WTC11 (cell line): Measurements from ENCODE around the gene SEMG2. TPM values are rescaled to one million over a fixed set of nuclear protein-coding genes. Genes with fewer than 3 reads are reported as not detected.

Source experiments
- ATAC-seq: fragments of 200-7000 bp; cut with Tn5 transposase; 2 replicates; pipeline ENCODE4 v1.10.0; 2021; ENCODE audit warnings: mild to moderate bottlenecking, moderate library complexity
- CTCF ChIA-PET: fragments of 300-600 bp; sonication (Branson Sonifier 250); formaldehyde crosslinking; loops from one replicate; lab custom pipeline; 2021; ENCODE audit warnings: antibody characterized with exemption; lab: Charles Lee
- POLR2A ChIA-PET: fragments of 350-600 bp; sonication (Branson Sonifier 250); formaldehyde crosslinking; loops from one replicate; lab custom pipeline; 2021; ENCODE audit warnings: antibody characterized with exemption; lab: Charles Lee
- DNase-seq: peaks from one replicate; pipeline ENCODE4 v3.0.0; 2021; ENCODE audit warnings: low spot score
- H3K27ac Mint-ChIP-seq: 2 replicates; pipeline ENCODE4 v1.8.0; 2021; ENCODE audit warnings: mixed read lengths
- H3K27me3 Mint-ChIP-seq: 2 replicates; pipeline ENCODE4 v1.8.0; 2021; ENCODE audit warnings: low read depth, mild to moderate bottlenecking, moderate library complexity, mixed read lengths
- H3K36me3 Mint-ChIP-seq: 2 replicates; pipeline ENCODE4 v1.8.0; 2021; ENCODE audit warnings: mixed read lengths
- H3K4me1 Mint-ChIP-seq: 2 replicates; pipeline ENCODE4 v1.8.0; 2022; ENCODE audit warnings: mixed read lengths
- H3K4me3 Mint-ChIP-seq: 2 replicates; pipeline ENCODE4 v1.8.0; 2021; ENCODE audit warnings: mild to moderate bottlenecking, moderate library complexity, mixed read lengths
- H3K9me3 Mint-ChIP-seq: 2 replicates; pipeline ENCODE4 v1.8.0; 2021; ENCODE audit warnings: mixed read lengths
- CREB1 ChIP-seq: sonication (generic); formaldehyde crosslinking; IDR thresholded peaks from 2 replicates; pipeline ENCODE4 v1.8.0; 2023; ENCODE audit warnings: mild to moderate bottlenecking, missing genetic modification reagents
- CREM ChIP-seq: sonication (generic); formaldehyde crosslinking; IDR thresholded peaks from 2 replicates; pipeline ENCODE4 v1.8.1; 2022; ENCODE audit warnings: mild to moderate bottlenecking, missing genetic modification reagents, moderate library complexity
- FOXP1 ChIP-seq: sonication (generic); formaldehyde crosslinking; IDR thresholded peaks from 2 replicates; pipeline ENCODE4 v1.8.0; 2022; ENCODE audit warnings: missing genetic modification reagents, mild to moderate bottlenecking, moderate library complexity, borderline replicate concordance
- JAZF1 ChIP-seq: fragments of 250-450 bp; sonication (Bioruptor Pico); IDR thresholded peaks from 2 replicates; pipeline ENCODE4 v1.9.0; 2021; ENCODE audit warnings: moderate library complexity, mild to moderate bottlenecking, inconsistent platforms
- MXD4 ChIP-seq: fragments of 250-450 bp; sonication (Bioruptor Pico); IDR thresholded peaks from 2 replicates; pipeline ENCODE4 v1.8.0; 2021; ENCODE audit warnings: mild to moderate bottlenecking, moderate library complexity, borderline replicate concordance
- MYBL2 ChIP-seq: sonication (generic); formaldehyde crosslinking; IDR thresholded peaks from 2 replicates; pipeline ENCODE4 v1.8.1; 2023; ENCODE audit warnings: mild to moderate bottlenecking, moderate library complexity, missing genetic modification reagents
- NFYB ChIP-seq: sonication (generic); formaldehyde crosslinking; conservative IDR thresholded peaks from 2 replicates; pipeline ENCODE4 v1.8.0; 2022; ENCODE audit warnings: low read depth, missing genetic modification reagents
- TCF7 ChIP-seq: sonication (generic); formaldehyde crosslinking; IDR thresholded peaks from 2 replicates; pipeline ENCODE4 v1.8.0; 2022; ENCODE audit warnings: mild to moderate bottlenecking, low read depth, missing genetic modification reagents, moderate library complexity
- TEAD4 ChIP-seq: sonication (generic); formaldehyde crosslinking; IDR thresholded peaks from 2 replicates; pipeline ENCODE4 v1.8.0; 2022; ENCODE audit warnings: mild to moderate bottlenecking, missing genetic modification reagents
- TP53 ChIP-seq: sonication (generic); formaldehyde crosslinking; IDR thresholded peaks from 2 replicates; pipeline ENCODE4 v1.8.1; 2023; ENCODE audit warnings: mild to moderate bottlenecking, missing genetic modification reagents
- ZNF121 ChIP-seq: sonication (generic); formaldehyde crosslinking; IDR thresholded peaks from 2 replicates; pipeline ENCODE4 v1.8.0; 2023; ENCODE audit warnings: missing genetic modification reagents
- total RNA-seq: library from RNA; stranded (reverse); gene quantifications from 3 replicates; pipeline ENCODE4 v1.2.3, GENCODE V29; 2021
- TF ChIP-seq, protein P1 (sequence below): fragments of 250-450 bp; sonication (Bioruptor Pico); IDR thresholded peaks from 2 replicates; pipeline ENCODE4 v1.9.0; 2021; ENCODE audit warnings: mild to moderate bottlenecking
- TF ChIP-seq, protein P2 (sequence below): sonication (generic); formaldehyde crosslinking; IDR thresholded peaks from 2 replicates; pipeline ENCODE4 v1.8.1; 2023; ENCODE audit warnings: mild to moderate bottlenecking, moderate library complexity, missing genetic modification reagents
- TF ChIP-seq, protein P3 (sequence below): sonication (generic); formaldehyde crosslinking; IDR thresholded peaks from 2 replicates; pipeline ENCODE4 v1.8.0; 2022; ENCODE audit warnings: mild to moderate bottlenecking, missing genetic modification reagents
- TF ChIP-seq, protein P4 (sequence below): sonication (generic); formaldehyde crosslinking; IDR thresholded peaks from 2 replicates; pipeline ENCODE4 v1.8.1; 2023; ENCODE audit warnings: mild to moderate bottlenecking, missing genetic modification reagents, moderate library complexity
- TF ChIP-seq, protein P5 (sequence below): sonication (generic); formaldehyde crosslinking; IDR thresholded peaks from 2 replicates; pipeline ENCODE4 v1.8.0; 2023; ENCODE audit warnings: mild to moderate bottlenecking, missing genetic modification reagents
- TF ChIP-seq, protein P6 (sequence below): sonication (generic); formaldehyde crosslinking; IDR thresholded peaks from 2 replicates; pipeline ENCODE4 v1.8.0; 2022; ENCODE audit warnings: mild to moderate bottlenecking, missing genetic modification reagents

SEMG2 gene
- total RNA-seq, 1 experiment from 2014 or later = not detected

DNA sequence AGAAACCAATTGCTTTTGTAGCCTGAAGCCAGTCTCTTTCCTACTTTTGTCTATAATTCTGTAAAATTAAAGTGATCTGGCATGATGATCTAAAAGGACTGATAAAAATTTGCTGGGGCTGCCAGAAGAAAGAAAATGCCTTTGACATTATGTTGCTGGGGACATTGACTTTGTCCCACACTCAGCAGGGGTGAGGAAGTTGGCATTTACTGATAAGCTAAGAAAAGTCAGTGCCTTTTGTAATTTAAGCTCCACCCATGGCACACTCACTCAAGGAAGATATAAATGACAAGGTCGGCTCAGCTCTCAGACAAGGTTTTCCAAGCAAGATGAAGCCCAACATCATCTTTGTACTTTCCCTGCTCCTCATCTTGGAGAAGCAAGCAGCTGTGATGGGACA lies 14.4 kb upstream of the SEMG2 start, which contains the start of gene SEMG1 (continued):
- TF ChIP-seq FOXP1 (CRISPR knock-in tag) = no peak
- TF ChIP-seq TCF7 (CRISPR knock-in tag) = no peak
- TF ChIP-seq TP53 (CRISPR knock-in tag) = no peak
- no peak for TF ChIP-seq CREB1
- no peak for TF ChIP-seq CREM (CRISPR knock-in tag)
- TF ChIP-seq, protein P1, sequence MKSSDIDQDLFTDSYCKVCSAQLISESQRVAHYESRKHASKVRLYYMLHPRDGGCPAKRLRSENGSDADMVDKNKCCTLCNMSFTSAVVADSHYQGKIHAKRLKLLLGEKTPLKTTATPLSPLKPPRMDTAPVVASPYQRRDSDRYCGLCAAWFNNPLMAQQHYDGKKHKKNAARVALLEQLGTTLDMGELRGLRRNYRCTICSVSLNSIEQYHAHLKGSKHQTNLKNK (CRISPR knock-in tag) = no peak
- no peak for TF ChIP-seq JAZF1 (CRISPR knock-in tag)
- no peak for TF ChIP-seq NFYB (CRISPR knock-in tag)
- TF ChIP-seq MYBL2 (CRISPR knock-in tag) = no peak
- TF ChIP-seq ZNF121 (CRISPR knock-in tag) = no peak
- TF ChIP-seq TEAD4 (CRISPR knock-in tag) = no peak
- TF ChIP-seq, protein P2, sequence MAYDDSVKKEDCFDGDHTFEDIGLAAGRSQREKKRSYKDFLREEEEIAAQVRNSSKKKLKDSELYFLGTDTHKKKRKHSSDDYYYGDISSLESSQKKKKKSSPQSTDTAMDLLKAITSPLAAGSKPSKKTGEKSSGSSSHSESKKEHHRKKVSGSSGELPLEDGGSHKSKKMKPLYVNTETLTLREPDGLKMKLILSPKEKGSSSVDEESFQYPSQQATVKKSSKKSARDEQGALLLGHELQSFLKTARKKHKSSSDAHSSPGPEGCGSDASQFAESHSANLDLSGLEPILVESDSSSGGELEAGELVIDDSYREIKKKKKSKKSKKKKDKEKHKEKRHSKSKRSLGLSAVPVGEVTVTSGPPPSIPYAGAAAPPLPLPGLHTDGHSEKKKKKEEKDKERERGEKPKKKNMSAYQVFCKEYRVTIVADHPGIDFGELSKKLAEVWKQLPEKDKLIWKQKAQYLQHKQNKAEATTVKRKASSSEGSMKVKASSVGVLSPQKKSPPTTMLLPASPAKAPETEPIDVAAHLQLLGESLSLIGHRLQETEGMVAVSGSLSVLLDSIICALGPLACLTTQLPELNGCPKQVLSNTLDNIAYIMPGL (CRISPR knock-in tag) = no peak
- TF ChIP-seq, protein P3, sequence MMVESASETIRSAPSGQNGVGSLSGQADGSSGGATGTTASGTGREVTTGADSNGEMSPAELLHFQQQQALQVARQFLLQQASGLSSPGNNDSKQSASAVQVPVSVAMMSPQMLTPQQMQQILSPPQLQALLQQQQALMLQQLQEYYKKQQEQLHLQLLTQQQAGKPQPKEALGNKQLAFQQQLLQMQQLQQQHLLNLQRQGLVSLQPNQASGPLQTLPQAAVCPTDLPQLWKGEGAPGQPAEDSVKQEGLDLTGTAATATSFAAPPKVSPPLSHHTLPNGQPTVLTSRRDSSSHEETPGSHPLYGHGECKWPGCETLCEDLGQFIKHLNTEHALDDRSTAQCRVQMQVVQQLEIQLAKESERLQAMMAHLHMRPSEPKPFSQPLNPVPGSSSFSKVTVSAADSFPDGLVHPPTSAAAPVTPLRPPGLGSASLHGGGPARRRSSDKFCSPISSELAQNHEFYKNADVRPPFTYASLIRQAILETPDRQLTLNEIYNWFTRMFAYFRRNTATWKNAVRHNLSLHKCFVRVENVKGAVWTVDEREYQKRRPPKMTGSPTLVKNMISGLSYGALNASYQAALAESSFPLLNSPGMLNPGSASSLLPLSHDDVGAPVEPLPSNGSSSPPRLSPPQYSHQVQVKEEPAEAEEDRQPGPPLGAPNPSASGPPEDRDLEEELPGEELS = no peak

DNA sequence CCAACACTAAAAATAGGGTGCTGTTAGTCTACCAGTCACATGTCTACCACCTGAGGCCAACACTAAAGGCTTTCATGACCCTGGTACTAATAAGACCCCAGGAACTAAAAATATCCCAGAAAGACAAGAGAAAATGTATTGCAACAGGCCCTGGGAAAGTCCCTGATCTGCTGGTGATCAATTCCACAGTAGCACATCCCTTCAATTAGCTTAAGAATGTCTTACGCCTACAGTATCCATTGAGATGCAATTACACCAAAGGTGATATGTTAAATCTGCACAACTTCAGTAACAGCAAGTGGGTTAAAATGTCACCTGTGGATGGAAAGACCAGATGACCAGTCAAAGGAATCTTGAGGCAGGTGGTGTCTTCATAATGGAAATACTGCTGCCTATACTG lies 11.2 kb upstream of the SEMG2 start:
- no peak overlapping the region for H3K4me3 Mint-ChIP-seq
- peaks cover 48% of the 10 kb centered on the region for H3K4me1 Mint-ChIP-seq
- ATAC-seq = peak; percentile 52; the same call in 1 of the 2 replicates
- CTCF ChIA-PET = interaction anchor here (1.2 to 1.6 kb wide), 3 partner anchors 11 to 71 kb away, joined by 3 to 7 read pairs (median 5); no protein-coding TSS in a partner anchor
- DNase-seq = no peak
- POLR2A ChIA-PET = no interaction called here
- TF ChIP-seq, protein P4, sequence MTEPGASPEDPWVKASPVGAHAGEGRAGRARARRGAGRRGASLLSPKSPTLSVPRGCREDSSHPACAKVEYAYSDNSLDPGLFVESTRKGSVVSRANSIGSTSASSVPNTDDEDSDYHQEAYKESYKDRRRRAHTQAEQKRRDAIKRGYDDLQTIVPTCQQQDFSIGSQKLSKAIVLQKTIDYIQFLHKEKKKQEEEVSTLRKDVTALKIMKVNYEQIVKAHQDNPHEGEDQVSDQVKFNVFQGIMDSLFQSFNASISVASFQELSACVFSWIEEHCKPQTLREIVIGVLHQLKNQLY = no peak
- TF ChIP-seq, protein P5, sequence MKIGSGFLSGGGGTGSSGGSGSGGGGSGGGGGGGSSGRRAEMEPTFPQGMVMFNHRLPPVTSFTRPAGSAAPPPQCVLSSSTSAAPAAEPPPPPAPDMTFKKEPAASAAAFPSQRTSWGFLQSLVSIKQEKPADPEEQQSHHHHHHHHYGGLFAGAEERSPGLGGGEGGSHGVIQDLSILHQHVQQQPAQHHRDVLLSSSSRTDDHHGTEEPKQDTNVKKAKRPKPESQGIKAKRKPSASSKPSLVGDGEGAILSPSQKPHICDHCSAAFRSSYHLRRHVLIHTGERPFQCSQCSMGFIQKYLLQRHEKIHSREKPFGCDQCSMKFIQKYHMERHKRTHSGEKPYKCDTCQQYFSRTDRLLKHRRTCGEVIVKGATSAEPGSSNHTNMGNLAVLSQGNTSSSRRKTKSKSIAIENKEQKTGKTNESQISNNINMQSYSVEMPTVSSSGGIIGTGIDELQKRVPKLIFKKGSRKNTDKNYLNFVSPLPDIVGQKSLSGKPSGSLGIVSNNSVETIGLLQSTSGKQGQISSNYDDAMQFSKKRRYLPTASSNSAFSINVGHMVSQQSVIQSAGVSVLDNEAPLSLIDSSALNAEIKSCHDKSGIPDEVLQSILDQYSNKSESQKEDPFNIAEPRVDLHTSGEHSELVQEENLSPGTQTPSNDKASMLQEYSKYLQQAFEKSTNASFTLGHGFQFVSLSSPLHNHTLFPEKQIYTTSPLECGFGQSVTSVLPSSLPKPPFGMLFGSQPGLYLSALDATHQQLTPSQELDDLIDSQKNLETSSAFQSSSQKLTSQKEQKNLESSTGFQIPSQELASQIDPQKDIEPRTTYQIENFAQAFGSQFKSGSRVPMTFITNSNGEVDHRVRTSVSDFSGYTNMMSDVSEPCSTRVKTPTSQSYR (CRISPR knock-in tag) = no peak
- TF ChIP-seq, protein P6, sequence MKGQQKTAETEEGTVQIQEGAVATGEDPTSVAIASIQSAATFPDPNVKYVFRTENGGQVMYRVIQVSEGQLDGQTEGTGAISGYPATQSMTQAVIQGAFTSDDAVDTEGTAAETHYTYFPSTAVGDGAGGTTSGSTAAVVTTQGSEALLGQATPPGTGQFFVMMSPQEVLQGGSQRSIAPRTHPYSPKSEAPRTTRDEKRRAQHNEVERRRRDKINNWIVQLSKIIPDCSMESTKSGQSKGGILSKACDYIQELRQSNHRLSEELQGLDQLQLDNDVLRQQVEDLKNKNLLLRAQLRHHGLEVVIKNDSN (CRISPR knock-in tag) = no peak
- TF ChIP-seq MXD4 = no peak
- peaks cover 33% of the 10 kb centered on the region for H3K27me3 Mint-ChIP-seq
- no peak overlapping the region; the same call in 1 of the 2 replicates for H3K27ac Mint-ChIP-seq
- H3K36me3 Mint-ChIP-seq = peaks cover 2% of the 10 kb centered on the region; the same call in 1 of the 2 replicates
- H3K9me3 Mint-ChIP-seq = peaks cover 18% of the 10 kb centered on the region
